GM21526 (cell line): ENCODE data around the gene ZNRF1.
"Not testable (repeated sequence)": the region's sequence is repeated elsewhere in the genome, so short reads cannot be mapped to it uniquely, and the experiment has no call there.

ENCODE experiments used
- ATAC-seq: cut with Tn5 transposase; IDR thresholded peaks from one replicate; pipeline ENCODE4 v1.9.1; 2021; ENCODE audit warnings: moderate library complexity; ENCODE audit not compliant: unreplicated experiment, low FRiP score

The ZNRF1 gene

GRCh38 chr16:75000481-75001081 lies 1.8 kb downstream of the ZNRF1 start:
- no peak for ATAC-seq

- no peak for ATAC-seq
Observed at GRCh38 chr16:75002474-75002873, 3.6 kb downstream of the ZNRF1 start.

DNA sequence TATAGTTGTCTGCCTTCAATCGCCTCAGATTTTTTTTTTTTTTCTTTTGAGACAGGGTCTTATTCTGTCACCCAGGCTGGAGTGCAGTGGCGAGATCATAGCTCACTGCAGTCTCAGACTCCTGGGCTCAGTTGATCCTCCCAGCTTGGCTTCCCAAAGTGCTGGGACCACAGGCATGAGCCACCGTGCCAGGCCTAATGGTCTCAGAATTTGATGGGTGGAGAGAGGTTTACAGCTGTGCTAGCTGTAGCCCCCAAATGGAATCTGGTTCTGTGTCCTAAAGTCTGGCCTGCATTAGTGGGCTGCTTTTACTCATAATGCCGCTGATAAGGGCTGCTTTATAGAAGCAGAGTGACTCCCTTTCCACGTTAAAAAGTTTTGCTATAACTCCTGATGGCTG lies 5.1 kb downstream of the ZNRF1 start:
- ATAC-seq = no peak

DNA sequence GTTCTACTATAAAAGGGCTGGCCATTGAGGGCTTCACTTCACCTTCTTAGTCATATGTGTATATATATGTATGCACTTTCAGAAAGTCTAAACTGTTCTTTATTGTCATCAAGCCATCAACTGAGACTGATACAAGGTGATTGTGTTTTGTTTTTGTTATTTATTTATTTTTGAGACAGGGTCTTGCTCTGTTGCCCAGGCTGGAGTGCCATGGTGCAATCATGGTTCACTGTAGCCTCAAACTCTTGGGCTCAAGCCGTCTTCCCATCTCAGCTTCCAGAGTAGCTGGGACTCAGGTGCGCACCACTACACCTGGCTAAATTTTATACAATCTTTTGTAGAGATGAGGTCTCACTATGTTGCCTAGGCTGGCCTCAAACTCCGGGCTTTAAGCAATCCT lies 5.6 kb downstream of the ZNRF1 start:
- no peak for ATAC-seq

DNA sequence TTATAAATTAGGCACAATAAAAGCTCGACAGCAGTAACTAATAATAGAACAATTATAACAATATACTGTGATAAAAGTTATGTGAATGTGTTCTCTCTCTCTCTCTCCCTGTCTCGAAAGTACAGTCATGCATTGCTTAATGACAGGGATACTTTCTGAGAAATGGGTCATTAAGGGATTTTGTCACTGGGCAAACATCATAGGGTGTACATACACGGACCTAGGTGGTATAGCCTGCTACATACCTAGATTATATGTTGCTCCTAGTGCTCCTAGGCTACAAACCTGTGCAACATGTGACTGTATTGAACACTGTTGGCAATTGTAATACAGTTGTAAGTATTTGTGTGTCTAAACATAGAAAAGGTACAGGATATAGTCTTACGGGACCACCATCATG lies 6.9 kb downstream of the ZNRF1 start:
- no peak for ATAC-seq

DNA sequence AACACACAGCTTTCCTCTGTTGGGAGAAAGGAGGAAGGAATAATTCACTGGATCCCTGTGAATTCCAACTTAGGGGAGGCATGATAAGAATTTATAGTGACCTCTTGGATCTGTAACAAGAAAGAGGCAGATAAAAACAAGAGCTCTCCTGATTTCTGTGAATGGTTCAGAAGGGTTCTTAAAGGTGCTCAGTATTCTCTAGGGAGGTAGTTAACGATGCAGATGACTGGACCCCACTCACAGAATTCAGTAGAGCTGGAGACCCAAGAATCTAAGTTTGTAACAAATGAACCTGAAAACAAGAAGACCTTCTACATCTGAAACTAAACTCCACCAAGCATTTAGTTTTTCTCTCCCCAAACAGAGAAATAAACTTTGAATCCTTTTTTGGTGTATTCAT lies 8.6 kb downstream of the ZNRF1 start:
- no peak for ATAC-seq

- ATAC-seq = no peak
Observed at GRCh38 chr16:75010427-75010826, 11.6 kb downstream of the ZNRF1 start.

GRCh38 chr16:75011634-75012307 lies 12.9 kb downstream of the ZNRF1 start:
- peak; percentile 54 for ATAC-seq

DNA sequence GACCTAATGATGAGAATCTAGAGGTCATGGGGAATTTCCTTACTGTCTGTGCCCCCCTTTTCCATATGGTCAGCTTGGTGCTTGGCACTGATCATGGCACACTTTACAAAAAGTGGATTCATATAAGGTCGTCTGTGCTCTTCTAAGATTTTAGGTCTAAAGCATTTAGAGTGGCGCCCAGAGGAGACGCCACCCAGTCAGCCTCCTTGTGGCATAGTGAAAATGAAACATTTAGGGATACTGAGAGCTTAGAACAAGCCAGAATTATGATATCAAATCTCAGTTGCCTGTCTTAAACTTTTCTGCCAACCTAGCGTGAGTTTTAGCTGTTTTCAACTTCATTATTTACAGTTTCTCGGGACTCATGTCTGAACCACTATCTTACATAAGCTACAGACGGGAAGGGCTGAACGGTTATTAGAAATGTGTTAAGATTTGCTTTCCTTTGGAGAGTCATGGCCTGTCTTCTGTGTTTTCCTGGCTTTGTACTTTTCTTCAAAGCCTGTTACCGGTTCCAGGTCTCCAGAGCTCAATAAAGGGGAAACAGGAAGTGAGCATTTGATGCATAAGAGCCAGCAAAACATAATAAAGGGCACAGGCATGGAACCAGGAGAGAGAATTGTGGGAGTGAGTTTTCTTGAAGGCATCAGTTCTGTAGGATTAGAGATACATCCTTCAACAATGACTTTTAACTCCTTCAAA lies 13.7 kb downstream of the ZNRF1 start:
- ATAC-seq = peak; percentile 38

- not testable (repeated sequence) for ATAC-seq
Observed at GRCh38 chr16:75013123-75013522, 14.3 kb downstream of the ZNRF1 start.

DNA sequence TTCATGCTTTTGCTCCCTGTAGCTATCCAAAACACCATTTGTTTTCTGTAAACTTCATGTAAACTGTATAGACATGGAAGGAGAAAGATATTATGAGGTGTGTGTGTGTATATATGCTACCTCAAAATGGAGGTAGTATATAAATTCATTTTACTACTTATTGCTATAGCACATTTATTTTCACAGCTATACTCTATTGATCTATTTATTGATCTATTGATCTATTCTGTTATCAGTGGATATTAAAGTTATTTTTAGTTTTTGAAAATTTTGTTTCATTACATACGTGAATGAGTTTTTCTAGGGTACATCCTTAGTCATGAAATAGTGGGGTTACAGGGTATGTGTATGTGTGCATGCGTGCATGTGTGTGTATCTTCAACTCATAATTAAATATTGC lies 15.5 kb downstream of the ZNRF1 start:
- ATAC-seq = no peak

- ATAC-seq = not testable (repeated sequence)
Observed at GRCh38 chr16:75016451-75017081, 17.7 kb downstream of the ZNRF1 start.

DNA sequence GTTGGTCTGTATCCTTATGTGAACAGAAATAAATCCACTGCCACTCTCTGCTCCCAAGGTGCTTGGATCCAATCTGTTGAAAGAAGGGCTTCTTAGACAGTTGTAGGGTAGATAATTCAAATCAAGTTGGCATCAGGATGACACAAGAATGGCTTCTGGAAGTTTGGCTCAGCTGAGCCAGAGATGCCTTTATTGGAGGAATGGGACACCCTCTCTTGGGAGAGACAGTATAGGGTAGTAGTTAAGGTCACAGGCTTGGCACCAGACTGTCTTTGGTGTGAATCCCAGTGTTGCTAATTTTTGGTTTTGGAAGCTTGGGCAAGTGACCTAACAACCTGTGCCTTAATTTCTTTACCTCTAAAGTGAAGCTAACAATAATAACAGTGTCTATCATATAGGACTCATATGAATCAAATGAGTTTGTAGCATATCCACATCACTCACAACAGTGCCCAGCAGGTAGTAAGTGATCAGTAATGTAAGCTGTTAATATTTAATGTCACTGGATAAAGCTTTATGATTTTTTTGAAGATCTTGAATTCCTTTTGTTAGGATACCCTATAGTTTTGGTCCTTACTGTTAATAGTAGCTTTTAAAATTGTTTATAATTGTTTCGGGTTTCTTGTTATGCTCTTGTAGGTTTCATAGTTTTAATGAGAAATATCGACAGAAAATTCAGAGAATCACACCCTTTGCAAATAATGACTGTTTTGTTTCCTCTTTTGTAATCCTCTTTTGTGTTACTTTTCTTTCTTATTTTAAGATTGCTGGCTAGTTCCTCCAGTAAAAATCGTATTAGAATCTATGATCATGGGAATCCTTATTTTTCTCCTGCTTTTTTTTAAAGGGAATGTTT lies 19.1 kb downstream of the ZNRF1 start:
- ATAC-seq = no peak

DNA sequence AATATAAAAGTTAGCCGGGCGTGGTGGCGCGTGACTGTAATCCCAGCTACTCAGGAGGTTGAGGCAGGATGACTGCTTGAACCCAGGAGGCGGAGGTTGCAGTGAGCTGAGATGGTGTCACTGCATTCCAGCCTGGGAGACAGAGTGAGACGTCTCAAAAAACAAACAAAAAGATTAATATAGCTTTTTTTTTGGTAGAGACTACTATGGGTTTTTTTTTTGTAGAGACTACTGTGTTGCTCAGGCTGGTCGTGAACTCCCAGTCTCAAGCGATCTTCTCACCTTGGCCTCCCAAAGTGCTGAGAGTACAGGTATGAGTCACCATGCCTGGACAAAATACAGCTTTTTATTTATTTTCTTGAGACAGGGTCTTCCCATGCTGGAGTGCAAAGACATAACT lies 20.2 kb downstream of the ZNRF1 start:
- ATAC-seq = no peak

GRCh38 chr16:75019586-75019985 lies 20.8 kb downstream of the ZNRF1 start:
- ATAC-seq = no peak

- no peak for ATAC-seq
Observed at GRCh38 chr16:75021410-75021809, 22.6 kb downstream of the ZNRF1 start.

DNA sequence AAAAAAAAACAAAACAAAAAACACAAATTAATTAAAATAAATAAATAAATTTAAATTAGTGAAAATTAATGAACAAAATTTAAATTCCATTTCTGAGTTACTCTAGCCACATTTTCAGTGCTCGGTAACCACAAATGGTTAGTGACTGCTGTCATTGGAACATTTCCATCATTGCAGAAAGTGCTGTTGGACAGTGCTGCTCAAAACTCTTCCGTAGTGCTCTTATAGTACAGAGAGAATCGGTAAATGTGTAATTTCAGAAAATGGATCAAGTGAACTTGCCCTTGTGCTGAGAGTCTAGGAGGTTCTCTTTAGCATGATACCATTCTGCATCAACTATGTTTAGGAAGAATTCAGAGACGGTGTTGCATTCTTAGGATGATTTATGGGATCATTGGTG lies 23.7 kb downstream of the ZNRF1 start:
- no peak for ATAC-seq

DNA sequence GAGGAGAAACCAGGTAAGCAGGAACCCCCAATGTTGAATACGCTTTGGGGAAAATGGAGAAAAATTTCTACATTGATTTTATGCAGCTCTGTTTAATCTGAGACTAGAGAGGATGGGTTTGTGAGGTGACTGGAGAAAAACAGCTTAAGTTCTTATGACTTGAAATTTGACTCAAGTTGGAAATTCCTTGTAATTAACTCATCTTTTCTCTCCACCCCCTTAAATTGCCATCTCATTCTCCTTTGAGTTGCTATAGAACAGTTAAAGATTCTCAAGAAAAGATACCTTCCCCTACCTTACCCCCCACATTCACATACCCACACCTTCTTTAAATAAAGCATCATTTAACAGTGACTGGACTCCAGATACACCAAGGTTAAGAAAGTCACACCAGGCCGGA lies 24.2 kb downstream of the ZNRF1 start:
- no peak for ATAC-seq

GRCh38 chr16:75024182-75024581 lies 25.4 kb downstream of the ZNRF1 start:
- ATAC-seq = no peak

DNA sequence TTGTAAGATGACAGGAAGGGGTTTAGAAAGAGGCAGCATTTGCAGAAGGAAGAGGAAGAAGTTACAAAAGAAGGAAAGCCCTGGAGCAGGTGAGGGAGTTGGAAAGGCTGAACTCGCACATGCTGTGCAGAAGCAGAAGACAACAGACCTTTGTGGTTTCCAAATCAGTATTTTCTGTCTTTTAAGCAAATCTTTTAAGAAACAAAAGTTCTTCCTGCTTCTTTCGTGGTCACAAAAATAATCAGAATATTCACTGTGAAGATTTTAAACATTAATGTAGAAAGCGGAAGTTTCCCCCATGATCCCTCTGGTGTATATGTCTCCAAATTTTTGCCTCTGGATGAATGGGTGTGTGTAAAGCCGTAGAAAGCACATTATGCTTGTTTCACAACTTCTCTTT lies 25.8 kb downstream of the ZNRF1 start:
- no peak for ATAC-seq

- no peak for ATAC-seq
Observed at GRCh38 chr16:75025761-75026160, 26.9 kb downstream of the ZNRF1 start.
